CD4-positive, alpha-beta T cell treated with Interleukin-6 at 100 ng/mL for 8 hours (primary cell): ENCODE results near the gene ADGRD1.

Source experiments
- DNase-seq: peaks from one replicate; pipeline ENCODE4 v3.0.0-alpha.2; 2020; ENCODE audit warnings: mixed read lengths, low spot score

The ADGRD1 gene

DNA sequence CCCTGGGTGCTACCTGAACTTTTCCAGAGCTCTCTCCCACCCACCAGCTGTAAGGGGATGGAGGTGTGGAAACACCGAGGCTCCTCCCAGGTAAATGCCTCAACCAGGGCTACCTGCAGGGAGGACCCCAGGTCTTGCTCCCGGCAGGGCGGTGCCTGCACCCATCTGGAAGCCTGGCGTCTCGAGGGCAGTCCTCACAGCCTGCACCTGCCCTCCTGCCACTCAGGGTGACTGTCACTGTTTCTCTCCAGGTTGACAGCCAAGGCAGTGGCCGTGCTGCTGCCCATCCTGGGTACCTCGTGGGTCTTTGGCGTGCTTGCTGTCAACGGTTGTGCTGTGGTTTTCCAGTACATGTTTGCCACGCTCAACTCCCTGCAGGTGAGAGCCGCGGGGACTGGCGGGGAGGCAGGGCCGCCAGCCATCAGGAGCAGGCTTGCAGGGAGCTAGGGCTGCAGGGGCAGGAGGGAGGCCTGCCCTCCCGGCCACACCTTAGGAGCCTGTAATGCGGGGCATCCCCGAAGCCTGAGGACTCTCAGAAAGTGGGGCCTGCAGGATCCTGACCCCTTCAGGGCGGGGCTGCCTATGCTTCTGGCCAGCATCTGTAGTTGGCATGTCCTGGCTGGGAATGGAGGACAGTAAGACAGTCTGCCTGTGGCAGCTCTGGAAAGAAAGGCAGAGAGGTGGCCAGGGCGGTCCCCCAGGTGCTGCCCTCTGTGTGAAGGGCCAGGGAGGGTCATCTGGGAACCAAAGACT, 182.3 kb downstream of the ADGRD1 start:
- no peak for DNase-seq

DNA sequence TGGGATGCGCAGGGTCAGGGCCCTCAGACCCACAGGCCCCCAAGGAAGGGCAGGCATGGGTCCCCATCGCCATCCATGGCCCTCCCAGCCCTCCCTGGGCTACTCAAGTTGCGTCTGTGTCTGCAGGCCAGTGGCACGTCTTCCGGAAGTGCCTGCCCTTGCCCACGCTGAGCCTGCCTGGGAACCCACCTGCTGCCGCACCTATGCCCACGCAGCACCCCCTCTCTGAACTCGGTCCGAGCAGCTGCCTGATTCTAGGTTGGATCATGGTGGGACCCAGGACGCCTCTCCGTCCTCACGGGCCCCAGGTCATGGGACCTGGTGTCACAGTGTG, 182.8 kb downstream of the ADGRD1 start:
- no peak for DNase-seq

DNA sequence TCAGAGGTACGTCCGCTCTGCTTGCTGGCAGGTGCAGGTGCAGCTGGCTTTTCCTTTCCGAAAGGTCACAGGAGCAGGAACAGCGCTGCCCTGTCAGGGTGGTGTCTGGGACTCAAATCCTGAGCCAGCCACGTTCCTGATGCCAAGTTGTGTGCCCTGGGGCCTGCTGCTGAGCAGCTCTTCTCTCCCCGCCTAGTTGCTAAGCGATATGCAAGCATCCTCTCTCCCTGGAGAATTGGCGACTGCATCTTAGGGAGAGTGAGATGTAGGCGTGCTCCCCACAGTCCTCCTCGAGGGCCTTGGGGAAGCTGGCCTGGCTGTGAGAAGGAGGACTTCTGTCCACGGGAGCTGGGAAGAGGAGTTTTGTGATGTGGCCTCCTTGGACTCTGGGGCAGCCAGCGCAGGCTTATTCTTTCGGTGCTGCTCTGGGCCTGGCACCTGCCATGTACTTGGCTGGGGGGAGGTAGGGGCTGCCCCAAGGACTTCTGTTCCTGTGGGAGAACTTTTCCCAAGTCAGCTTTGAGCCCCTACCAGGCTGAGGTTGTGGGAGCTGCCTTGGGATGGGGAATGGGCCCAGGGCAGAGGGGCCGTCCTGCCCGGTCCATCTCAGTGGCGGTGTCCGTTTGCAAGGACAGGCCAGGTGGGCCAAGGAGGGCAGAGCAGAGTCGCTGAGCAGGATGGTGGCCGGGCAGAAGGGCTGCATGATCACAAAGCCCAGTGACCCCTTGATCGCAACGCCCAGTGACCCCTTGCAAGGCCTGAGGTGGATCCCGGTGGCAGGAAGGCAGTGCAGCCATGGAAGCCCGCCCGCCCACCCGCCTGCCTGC, 183.5 kb downstream of the ADGRD1 start:
- no peak for DNase-seq

DNA sequence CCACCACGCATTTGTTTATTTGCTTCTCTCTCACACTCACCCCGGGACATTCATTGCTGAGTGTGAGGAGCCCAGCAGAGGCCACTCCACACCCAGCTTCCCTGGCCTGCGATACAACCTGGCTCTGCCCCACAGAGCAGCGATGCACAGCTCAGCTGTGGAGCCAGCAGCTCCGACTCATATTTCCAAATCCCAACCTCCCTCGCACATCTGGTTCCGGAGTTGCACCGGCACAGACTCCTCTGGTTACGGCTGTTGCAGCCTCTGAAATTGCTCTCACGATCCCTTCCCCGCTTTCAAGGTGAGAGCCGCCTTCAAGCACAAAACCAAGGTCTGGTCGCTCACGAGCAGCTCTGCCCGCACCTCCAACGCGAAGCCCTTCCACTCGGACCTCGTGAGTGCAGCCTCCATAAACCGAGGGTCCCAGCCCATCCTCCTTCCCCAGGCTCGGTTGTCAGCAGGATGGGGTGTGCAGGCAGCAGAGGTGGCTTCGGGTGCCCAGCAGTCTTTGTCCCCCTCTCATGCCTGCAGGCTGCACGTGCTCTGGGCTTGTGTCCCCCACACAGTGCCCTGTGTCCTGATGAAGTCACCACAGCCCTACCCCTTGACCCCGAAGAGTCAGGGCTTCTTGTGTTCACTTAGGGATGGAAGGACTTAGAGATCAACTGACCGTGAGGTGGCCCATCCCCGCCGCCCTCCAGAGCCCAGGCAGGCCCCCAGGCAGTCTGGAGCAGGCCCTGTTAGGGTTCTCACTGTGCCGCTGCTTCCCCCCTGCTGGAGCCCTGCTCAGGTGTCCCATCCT, 184.3 kb downstream of the ADGRD1 start:
- DNase-seq = no peak

DNA sequence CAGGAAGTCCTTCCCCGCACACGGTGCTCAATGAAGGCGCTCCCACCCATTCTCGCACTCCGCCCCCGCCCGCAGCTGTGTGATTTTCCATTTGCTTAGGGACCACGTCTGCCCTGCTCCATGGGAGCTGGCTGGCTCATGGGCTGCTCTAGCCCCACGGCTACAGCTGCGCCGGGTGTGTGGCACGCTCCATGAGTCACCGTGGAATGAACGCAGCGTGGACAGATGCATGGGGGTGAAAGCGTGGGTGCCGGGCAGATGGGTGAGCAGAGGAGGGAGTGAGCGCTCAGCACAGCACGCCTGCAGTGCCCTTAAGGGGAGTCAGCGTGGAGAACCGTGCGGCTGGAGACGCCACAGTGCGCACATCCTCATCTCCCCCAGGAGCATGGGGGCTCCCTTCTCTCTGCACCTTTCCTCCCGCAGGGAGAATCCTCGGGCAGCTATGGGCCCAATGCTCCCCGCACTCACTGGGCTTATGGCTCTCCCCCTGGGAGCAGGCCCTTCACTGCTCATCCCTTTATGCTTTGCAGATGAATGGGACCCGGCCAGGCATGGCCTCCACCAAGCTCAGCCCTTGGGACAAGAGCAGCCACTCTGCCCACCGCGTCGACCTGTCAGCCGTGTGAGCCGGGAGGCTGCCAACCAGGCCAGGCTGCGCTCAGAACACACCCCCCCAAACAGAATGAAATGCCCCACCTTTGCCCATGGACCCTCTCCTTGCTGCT, 185.1 kb downstream of the ADGRD1 start:
- DNase-seq = no peak

DNA sequence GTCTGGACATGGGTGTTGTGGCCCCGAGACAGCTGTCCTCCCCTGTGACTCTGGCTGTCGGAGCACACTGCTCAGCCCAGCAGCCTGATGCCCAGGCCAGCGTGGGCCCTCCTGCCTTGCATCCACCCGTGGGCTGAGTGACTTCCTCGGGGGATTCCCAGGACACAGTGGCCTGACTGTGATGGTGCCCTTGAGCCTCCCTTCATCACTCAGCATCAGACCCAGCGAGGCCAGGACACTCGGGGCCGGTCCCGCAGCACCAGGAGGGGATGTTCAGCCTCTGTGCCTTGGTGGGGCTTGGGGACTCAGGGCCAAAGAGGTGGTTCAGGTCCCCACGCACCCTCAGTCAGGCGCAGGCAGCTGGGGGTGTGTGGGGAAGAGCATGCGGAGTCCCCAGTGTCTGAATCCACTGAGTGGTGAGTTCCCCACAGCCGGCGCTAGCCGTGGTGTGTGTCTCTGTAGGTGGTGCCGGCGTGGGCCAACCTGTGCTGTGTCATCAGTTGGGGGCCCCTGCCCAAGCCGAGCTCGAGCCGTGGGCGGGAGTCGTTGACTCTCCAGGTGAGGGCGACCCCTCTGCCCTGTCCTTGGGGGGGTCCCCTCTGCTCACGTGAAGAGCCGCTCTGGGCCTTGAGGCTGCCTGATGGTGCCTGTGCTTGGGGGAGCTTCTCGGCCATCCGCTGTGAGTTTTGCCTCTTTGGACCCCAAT, 185.8 kb downstream of the ADGRD1 start:
- no peak for DNase-seq

DNA sequence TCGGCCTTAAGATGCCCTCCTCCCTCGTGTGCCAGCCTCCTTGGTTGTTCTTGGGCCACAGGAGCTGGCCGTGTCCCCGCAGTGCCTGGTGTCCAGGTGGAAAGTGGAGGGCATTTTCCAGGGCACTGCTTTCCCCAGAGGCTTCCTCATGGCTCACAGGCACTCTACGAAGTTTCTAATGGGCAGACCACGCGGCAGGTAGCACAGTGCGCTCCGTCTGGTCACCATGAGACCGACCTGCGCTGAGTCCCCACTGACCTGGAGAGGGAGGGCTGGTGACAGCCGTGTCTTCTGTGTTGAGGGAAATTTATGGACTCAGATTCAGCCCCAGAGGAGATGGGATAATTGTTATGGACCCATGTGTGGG, 186.3 kb downstream of the ADGRD1 start:
- DNase-seq = no peak

DNA sequence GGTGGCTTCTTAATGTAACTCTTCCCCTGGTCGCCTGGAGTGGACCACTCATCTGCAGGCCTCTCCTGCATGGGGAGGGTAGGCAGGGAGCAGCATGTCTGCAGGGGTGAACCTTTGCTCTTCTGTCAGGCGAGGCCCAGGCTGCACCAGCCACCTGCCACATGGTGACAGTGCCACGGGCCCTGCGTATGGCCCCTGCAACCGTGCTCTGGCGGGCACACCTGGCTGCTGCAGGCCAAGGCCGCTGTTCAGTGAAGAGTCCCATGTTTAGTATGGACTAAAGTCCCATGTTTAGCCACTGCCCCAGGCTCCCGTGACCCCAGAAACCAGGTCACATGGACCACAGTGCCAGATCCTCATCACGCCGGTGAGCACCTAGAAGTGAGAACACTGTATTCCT, 187.0 kb downstream of the ADGRD1 start:
- DNase-seq = no peak

DNA sequence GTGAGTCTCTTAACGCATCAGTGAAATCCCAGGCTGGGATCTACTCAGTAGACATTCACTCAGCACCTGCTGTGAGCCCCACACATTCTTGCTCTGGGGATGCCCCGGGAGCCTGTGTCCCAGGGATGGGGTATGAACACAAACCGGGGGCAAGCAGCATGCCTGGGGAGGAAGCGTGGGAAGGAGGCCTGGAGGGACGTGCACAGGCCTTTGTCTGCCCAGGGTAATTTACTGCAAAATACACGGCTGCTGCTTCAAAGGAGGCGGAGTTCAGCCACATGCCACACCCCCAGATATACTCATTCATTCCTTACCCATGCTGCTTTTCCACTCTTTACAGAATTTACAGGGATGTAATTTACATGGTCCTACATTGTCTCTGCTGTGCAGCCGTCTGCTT, 187.8 kb downstream of the ADGRD1 start:
- no peak for DNase-seq

DNA sequence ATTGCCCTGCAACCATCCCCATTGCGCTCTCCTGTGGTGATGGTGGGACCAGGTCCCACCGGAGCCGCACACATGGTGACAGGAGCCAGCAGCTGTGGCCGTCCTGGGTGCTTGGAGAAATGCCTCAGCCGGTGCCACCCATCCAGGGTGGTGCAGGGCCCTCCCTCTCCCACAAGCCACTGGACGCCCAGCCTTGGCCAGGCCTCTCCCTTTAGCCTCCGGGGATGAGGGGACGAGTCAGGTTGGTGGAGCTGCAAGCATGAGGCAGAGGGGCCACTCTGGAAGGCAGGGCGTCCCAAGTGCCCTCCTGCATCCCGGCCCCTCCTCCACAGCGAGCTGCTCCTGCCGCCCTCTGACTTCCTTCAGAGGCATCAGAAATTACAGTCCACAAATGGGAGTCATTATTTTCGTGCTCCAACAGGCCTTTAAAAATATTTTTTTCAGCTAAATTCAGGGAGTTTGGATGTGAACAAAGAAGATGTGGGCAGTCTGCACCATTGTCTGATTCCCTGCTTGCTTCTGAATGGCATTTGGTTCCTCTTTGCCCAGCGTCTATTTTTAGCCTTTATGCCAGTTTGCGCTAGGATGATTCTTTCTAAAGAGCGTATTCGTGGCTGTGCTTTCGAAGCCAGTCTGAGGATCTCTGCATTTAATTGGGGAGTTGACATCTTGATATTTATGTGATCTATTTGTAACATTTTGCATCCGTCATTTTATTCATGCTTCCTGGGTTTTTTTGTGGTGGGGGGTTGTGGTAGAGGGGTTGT, 189.4 kb downstream of the ADGRD1 start:
- no peak for DNase-seq

DNA sequence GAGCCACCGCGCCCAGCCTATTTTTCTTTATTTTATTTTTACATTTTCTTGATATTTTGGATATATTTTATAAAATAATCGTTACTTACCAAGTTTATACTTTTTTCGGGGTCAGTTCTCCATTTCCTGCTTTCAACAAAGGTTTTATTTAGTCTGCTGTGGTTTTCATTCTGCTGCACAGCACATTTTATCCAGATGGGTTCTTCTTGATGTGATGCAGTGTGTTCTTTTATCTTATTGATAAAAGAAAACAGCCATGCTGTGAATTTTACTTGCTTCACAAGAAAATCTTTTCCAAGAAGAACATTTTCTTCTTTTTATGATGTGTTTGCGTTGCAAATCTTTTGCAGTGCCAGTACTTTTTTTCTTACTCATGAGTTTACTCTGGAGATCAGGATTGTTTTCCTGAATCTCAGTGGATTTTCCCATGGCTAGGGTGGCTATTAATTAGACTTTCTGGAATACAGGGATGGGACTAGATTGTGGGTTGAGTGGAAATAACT, 192.5 kb downstream of the ADGRD1 start:
- DNase-seq = no peak

DNA sequence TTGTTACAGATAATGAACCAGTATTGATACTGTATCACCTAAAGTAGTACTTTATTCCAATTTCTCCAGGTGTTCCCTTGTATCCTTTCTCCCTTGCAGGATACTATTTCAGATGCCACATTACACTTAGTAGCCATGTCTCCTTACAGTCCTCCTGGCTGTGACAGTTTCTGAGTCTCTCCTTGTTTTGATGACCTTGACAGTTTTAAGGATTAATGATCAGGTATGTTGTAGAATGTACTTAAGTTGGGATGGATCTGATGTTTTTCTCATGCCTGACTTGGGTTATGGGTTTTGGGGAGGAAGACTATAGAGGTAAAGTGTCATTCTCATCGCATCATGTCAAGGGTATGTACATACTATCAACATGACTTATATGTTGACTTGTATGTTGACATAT, 193.6 kb downstream of the ADGRD1 start:
- DNase-seq = no peak

DNA sequence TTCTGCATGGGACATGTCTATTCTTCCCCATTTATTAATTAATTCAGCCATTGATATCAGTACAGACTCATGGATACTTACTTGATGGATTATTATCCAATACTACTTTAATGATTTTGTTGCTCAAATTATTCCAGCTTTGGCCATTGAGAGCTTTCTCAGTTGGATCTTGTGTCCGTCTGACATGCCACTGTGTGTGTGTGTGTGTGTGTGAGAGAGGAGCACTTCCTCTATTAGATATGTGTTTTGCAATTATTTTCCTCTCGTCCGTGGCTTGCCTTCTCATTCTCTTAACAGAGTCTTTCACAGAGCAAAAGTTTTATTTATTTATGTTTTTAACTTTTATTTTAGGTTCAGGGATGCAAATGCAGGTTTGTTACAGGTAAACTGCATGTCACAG, 194.2 kb downstream of the ADGRD1 start:
- no peak for DNase-seq

DNA sequence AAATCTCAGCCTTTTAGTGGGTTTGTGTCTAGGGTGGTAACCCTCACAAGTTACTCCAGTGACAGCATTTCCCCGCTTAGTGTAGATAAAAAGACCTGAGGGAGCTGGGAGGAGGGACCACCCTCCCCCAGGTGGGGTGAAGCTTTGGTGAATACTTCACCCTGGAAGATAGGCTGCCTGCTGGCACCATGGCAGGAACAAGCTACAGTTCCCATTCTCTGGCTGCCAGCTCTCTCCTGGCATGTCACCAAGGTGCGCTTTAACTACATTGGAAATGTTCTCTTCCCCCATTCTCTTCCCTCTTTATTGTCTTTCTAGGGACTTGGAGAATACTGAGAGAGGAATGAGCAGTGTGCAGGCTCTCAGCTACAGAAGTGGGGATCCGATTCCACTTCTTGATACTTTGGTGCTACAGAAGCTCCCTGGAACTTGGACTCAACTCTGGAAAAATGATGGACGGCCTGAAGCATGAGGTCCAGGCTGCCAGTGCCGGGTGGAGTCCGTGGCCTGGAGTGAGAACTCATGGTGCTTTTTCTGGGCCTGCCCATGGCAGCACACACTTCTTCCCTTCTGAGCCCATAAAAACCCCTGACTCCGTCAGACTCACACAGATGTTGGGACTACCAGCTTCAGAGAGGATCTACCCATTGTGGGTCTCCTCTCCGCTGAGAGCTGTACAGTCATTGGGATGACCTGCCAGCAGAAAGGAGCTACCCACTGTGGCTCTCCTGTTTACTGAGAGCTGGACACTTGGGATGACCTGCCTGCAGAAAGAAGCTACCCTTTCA, 198.0 kb downstream of the ADGRD1 start:
- DNase-seq = no peak

DNA sequence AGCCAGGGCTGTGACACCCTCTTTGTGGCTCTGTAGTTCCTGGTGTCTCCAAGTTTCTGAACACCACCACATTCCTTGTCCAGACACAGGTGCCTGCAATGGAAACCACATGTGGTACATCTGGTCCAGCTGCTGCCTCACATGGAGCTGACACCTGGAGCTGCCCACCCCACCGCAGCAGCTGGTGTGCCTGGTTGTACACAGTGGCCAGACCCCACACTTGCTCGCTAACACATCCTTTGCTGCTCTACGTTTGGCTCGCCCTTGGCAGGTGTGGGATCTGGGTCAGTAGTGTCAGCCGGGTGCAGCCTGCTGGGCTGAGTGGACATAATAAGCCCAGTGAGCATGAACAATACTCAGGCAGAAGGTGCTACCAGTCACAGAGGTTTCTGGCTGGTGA, 198.9 kb downstream of the ADGRD1 start:
- DNase-seq = no peak

DNA sequence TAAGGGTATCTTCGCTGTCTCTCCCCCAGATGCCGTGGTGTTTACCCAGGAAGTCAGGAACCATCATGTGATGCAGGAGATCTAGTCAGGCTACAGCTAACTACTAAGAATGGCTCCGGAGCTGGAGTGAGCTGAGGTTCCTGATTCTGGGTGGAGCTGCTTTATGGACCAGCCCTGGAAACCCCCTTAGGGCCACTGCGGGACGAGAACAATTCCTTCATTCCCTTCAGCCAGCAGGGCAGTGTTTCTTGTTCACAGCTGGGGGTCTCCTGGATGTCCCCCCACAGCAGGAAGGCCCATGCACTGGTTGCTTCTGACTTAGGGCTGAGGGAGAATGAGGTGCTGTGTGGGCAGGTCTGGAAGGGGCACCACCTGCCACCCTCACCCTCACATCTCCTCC, 199.3 kb downstream of the ADGRD1 start:
- no peak for DNase-seq

DNA sequence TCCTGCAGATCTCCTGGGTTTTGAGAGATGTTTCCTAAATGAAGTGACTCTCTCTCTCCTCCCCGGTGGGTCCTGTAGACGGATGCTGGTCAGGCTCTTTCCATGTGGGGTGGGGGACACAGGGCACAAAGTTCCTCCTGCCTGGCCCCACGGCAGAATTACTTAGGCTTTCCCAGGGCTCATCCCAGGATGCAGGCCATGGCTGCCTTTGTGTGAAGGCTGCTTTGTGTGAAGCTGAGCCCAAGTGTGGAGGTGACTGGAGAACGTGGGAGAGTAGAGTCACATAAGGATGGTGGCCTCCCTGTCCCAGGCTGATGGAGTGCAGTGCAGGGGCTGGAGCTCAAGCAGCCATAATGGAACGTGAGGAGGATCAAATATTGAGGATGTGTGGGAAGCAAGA, 200.2 kb downstream of the ADGRD1 start:
- no peak for DNase-seq

DNA sequence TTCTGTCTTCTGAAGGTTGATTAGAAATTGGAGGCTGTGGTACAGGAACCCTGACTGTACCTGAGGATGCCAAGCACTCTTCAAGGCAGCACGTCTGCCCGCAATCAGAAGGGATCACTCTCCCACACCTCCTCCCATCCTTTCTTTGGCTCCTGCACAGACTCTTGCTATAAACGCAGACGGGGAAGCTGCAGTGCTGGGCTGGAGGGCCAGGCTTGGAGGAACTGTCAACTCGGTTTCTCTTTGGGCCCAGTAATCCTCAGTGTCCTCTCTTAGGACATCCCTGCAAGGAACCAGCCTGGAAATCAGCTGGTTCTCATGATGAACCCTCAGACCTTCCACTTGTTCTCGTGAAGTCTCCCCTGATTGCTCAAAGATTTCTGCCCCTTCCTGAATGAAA, 201.4 kb downstream of the ADGRD1 start:
- DNase-seq = no peak

DNA sequence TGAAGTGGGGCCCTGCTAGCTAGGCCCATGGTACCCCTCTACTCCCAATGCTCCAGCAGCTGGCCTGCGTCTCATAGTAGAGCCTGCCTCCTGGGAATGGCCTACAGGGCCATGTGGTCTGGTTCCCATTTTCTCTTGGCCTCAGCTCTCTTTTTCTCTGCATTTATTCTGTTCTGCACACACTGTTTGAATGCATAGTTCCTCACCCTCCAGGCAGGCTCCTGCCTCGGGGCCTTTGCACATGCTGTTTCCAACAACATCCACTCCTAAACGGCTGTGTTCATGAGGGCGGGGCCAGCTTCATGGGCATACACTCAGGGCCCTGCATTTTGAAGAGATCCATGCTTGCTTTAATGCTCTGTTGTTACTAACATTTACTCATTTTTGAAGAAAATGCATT, 204.0 kb downstream of the ADGRD1 start:
- DNase-seq = no peak

DNA sequence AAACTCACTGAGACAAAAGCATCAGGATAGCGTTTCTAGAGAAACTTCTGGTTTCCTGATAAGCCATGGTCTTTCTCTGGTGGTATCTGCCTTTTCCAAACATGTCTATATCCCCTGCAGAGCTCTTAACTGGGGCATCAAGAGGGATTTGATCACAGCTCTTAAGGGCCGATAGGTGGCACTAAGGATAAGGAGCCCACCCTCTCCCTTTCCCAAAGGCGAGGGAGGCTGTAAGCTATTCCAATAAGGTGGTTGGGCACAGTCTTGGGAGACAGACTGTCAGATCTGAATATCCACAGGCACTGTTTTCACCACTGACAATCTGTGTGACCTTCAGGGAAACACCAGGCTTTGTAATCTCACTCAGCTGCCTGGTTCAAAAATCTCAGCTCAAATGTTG, 206.0 kb downstream of the ADGRD1 start:
- no peak for DNase-seq
